Tibial nerve (tissue), 4 donors: Measurements from ENCODE around the gene CTDSPL. TPM values are rescaled to one million over a fixed set of nuclear protein-coding genes. Genes with fewer than 3 reads are reported as not detected.

Experiments
- DNase-seq, 2 donors: peaks; one replicate each; pipeline ENCODE4 v3.0.0-alpha.2; 2019; ENCODE audit warnings: low spot score in 2 of 2
- H3K27ac ChIP-seq, 4 donors: fragments of 200-600 bp; sonication (generic) in 3 of 4; one replicate each; pipeline ENCODE4 v1.5.1; 2017 to 2019; ENCODE audit warnings: mild to moderate bottlenecking in 1 of 4
- H3K27me3 ChIP-seq, 2 donors: fragments of 200-600 bp; sonication (generic) in 1 of 2; one replicate each; pipeline versions ENCODE4 v1.5.1 to v1.6.0; 2017 to 2019
- H3K36me3 ChIP-seq, 3 donors: fragments of 200-600 bp; sonication (generic); one replicate each; pipeline ENCODE4 v1.5.1; 2018 to 2019
- H3K4me1 ChIP-seq, 4 donors: fragments of 200-600 bp; sonication (generic) in 3 of 4; one replicate each; pipeline ENCODE4 v1.5.1; 2017 to 2019
- H3K4me3 ChIP-seq, 4 donors: fragments of 200-600 bp; sonication (generic) in 3 of 4; one replicate each; pipeline ENCODE4 v1.5.1; 2017 to 2019; ENCODE audit warnings: mild to moderate bottlenecking in 1 of 4, moderate library complexity in 1 of 4
- H3K9me3 ChIP-seq, 4 donors: fragments of 200-600 bp; sonication (generic) in 3 of 4; one replicate each; pipeline ENCODE4 v1.5.1; 2017 to 2019
- EP300 ChIP-seq, 2 donors: sonication (generic); formaldehyde crosslinking; IDR thresholded peaks; one replicate each; pipeline ENCODE4 v1.6.1; 2017; ENCODE audit warnings: antibody characterized with exemption in 2 of 2, mild to moderate bottlenecking in 1 of 2
- POLR2A ChIP-seq, 2 donors: fragments of 450-650 bp; IDR thresholded peaks; one replicate each; pipeline ENCODE4 v1.6.1; 2017; ENCODE audit warnings: antibody characterized with exemption in 2 of 2, mild to moderate bottlenecking in 2 of 2, moderate library complexity in 2 of 2
- WGBS, 2 donors: methylation state at CpG; one replicate each; pipeline ENCODE4 v1.1.5; 2018; 5-methylcytosine and 5-hydroxymethylcytosine counted together
- total RNA-seq, 4 donors: library from RNA; depleted of rRNA; stranded (reverse); fragments of >200 nt; gene quantifications; one replicate each; pipeline ENCODE4 v1.1.0, GENCODE V29; 2016
- TF ChIP-seq, protein P1 (sequence below), 5 experiments: fragments of 200-600 bp in 3 of 5; fragments of 450-650 bp in 2 of 5; sonication (generic) in 3 of 5; IDR thresholded peaks; one replicate each; pipeline ENCODE4 v1.5.1; 2016 to 2019; ENCODE audit warnings: antibody characterized with exemption in 5 of 5, mild to moderate bottlenecking in 3 of 5, moderate library complexity in 2 of 5

Gene CTDSPL
- total RNA-seq, 4 donors from 2014 or later: 31.8 to 87.0 (median 49.0) TPM

GRCh38 chr3:38007754-38008090, 146.0 kb downstream of the CTDSPL start:
- H3K4me3 ChIP-seq: no peak overlapping the region
- H3K27me3 ChIP-seq: no peaks in the 10 kb centered on the region
- no peak for TF ChIP-seq EP300 (IDR thresholded peaks at IDR 0.05)
- TF ChIP-seq, protein P1, sequence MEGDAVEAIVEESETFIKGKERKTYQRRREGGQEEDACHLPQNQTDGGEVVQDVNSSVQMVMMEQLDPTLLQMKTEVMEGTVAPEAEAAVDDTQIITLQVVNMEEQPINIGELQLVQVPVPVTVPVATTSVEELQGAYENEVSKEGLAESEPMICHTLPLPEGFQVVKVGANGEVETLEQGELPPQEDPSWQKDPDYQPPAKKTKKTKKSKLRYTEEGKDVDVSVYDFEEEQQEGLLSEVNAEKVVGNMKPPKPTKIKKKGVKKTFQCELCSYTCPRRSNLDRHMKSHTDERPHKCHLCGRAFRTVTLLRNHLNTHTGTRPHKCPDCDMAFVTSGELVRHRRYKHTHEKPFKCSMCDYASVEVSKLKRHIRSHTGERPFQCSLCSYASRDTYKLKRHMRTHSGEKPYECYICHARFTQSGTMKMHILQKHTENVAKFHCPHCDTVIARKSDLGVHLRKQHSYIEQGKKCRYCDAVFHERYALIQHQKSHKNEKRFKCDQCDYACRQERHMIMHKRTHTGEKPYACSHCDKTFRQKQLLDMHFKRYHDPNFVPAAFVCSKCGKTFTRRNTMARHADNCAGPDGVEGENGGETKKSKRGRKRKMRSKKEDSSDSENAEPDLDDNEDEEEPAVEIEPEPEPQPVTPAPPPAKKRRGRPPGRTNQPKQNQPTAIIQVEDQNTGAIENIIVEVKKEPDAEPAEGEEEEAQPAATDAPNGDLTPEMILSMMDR (IDR thresholded peaks at IDR 0.05): no peak
- TF ChIP-seq POLR2A (IDR thresholded peaks at IDR 0.05): no peak
- peaks cover 0 to 66% (median 0%) of the 10 kb centered on the region in 3 donors for H3K36me3 ChIP-seq
- DNase-seq: no peak
- no peaks in the 10 kb centered on the region for H3K9me3 ChIP-seq
- no peak overlapping the region for H3K27ac ChIP-seq
- WGBS, 2 donors: 90 to 96% methylated on average over 7 of the region's 7 CpGs
- peaks cover 0 to 33% (median 27%) of the 10 kb centered on the region in 4 donors for H3K4me1 ChIP-seq

GRCh38 chr3:38008191-38008701, 146.6 kb downstream of the CTDSPL start:
- TF ChIP-seq EP300 (IDR thresholded peaks at IDR 0.05): no peak
- TF ChIP-seq, protein P1 (IDR thresholded peaks at IDR 0.05): no peak
- TF ChIP-seq POLR2A (IDR thresholded peaks at IDR 0.05): no peak
- no peak overlapping the region for H3K4me3 ChIP-seq
- no peak for DNase-seq
- no peaks in the 10 kb centered on the region for H3K27me3 ChIP-seq
- peaks cover 0 to 28% (median 22%) of the 10 kb centered on the region in 4 donors for H3K4me1 ChIP-seq
- 88 to 94% methylated on average over 19 of the region's 19 CpGs for WGBS, 2 donors
- no peak overlapping the region for H3K27ac ChIP-seq
- H3K9me3 ChIP-seq: no peaks in the 10 kb centered on the region
- H3K36me3 ChIP-seq: peaks cover 0 to 70% (median 0%) of the 10 kb centered on the region in 3 donors

DNA sequence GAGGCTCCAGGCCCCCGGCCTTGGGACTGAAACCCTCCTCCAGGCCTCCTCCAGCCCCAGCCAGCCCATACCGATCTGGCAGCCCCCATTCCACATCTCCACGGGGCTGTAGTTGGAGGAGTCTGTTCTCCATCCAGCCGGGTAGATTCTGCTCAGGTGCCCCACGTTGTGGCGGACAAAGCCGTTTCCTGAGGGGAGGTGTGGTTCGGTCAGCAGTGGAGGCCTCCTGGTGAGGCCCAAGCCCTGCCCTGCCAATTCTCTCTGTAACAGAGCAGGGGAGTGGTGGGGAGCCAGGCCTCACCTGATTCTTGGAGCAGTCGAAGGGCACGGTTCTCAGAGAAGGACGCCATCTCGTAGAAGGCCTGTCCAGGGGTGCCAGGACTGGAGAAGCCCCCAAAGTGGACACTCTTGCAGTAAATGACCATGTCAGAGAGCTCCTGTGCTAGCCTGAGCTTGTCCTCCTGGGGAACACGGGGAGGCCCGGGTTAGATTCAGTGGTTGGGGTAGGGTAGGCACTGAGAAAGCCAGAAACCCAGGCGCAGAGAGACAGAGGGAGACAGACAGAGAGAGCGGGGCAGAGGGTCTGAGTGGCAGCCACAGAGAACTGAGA, 147.4 kb downstream of the CTDSPL start:
- WGBS, 2 donors: 84 to 91% methylated on average over 5 to 16 of the region's 16 CpGs
- H3K36me3 ChIP-seq: peaks cover 0 to 73% (median 0%) of the 10 kb centered on the region in 3 donors

GRCh38 chr3:38009807-38010591, 148.3 kb downstream of the CTDSPL start:
- WGBS, 2 donors: 80 to 88% methylated on average over 19 to 27 of the region's 27 CpGs
- Histone ChIP-seq H3K27ac (no peak overlapping the region), H3K4me1 (peaks cover 0 to 10% (median 5%) of the 10 kb centered on the region in 4 donors), H3K4me3 (no peak overlapping the region), H3K9me3 (no peaks in the 10 kb centered on the region), H3K36me3 (peaks cover 0 to 82% (median 0%) of the 10 kb centered on the region in 3 donors), H3K27me3 (no peaks in the 10 kb centered on the region)
- TF ChIP-seq POLR2A (IDR thresholded peaks at IDR 0.05) (no peak), EP300 (IDR thresholded peaks at IDR 0.05) (no peak)
- TF ChIP-seq, protein P1 (IDR thresholded peaks at IDR 0.05): no peak
- no peak for DNase-seq

More for the DNA sequence above, 147.4 kb downstream of the CTDSPL start:
- H3K27ac ChIP-seq: no peak overlapping the region
- no peak for DNase-seq
- no peaks in the 10 kb centered on the region for H3K9me3 ChIP-seq
- TF ChIP-seq EP300 (IDR thresholded peaks at IDR 0.05) (no peak), POLR2A (IDR thresholded peaks at IDR 0.05) (no peak)
- TF ChIP-seq, protein P1 (IDR thresholded peaks at IDR 0.05): no peak
- no peak overlapping the region for H3K4me3 ChIP-seq
- peaks cover 0 to 19% (median 15%) of the 10 kb centered on the region in 4 donors for H3K4me1 ChIP-seq
- H3K27me3 ChIP-seq: no peaks in the 10 kb centered on the region

- Histone ChIP-seq H3K4me1 (no peaks in the 10 kb centered on the region), H3K27me3 (no peaks in the 10 kb centered on the region), H3K9me3 (peaks cover 0 to 3% (median 0%) of the 10 kb centered on the region in 4 donors), H3K4me3 (no peak overlapping the region), H3K27ac (no peak overlapping the region), H3K36me3 (peaks cover 0 to 88% (median 9%) of the 10 kb centered on the region in 3 donors)
- DNase-seq: no peak
- no peak for TF ChIP-seq POLR2A (IDR thresholded peaks at IDR 0.05)
- TF ChIP-seq, protein P1 (IDR thresholded peaks at IDR 0.05): no peak
- no peak for TF ChIP-seq EP300 (IDR thresholded peaks at IDR 0.05)
- 85 to 91% methylated on average over 7 to 18 of the region's 21 CpGs for WGBS, 2 donors
These were observed 149.4 kb downstream of the CTDSPL start for GRCh38 chr3:38011111-38011510.
